ENCODE results near the gene KCTD12. TPM values are rescaled to one million over a fixed set of nuclear protein-coding genes. Genes with fewer than 3 reads are reported as not detected.

The KCTD12 gene
- polyA plus RNA-seq, 1 donor = 101 TPM

DNA sequence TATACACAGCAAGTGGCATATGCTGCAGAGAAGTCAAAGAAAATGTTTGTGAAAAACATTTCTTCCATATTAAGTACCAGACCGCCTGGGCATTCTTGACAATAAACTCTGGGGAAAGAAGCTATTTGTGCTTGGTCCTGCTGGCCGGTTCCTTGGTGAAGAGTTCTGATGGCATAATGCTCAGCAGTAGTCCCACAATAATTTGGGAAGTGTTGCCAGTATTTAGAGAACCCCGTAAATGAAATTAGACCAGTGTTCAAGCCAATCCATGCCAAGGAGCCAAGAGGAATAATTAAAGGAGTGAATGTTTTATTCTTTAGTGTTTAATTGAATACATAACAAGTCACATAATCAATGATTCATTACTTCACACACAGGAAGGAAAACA is 6.3 kb downstream of the KCTD12 start:
- no peak overlapping the region for H3K4me3 ChIP-seq (ENCODE audit: low read length)
- H3K27ac ChIP-seq (ENCODE audit: low read length) = no peak overlapping the region
- WGBS (ENCODE audit: insufficient coverage, low lambda C conversion rate) = no CpG with 5 or more reads among the region's 3 CpGs

DNA sequence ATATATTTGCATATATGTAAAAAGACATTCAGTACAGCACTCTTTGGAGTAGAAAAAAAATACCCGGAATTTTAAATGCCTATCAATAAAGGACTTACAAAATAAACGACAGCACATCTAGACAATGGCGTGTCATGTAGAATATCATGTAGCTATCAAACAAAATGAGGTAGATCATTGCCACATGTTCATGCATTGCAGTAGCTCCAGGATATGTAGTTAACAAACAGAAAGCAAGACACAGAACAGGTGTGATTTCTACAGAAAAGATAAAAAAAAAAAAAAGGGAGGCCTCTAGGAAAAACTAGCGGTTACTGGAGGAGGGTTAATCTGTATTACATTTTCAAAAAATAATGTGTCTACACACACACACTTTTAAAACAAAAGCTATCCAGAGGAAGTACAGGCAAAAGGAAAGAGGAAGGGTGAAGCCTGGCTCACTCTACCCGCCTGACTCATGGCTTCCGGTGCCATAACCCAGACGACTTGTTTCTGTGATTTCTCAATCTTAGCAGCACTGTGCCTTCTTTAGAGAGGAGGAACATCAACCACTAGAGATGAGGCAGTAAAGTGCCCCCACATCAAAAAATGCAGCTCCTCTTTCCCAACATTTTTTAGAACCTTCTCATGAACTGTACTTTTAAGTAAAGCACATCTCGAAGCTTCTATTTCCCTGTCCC is 6.9 kb downstream of the KCTD12 start:
- Histone ChIP-seq H3K4me3 (ENCODE audit: low read length) (no peak overlapping the region), H3K4me1 (ENCODE audit: control insufficient read depth, insufficient read depth, low read length) (no peaks in the 10 kb centered on the region), H3K27me3 (ENCODE audit: control insufficient read depth, insufficient read depth, low read length) (no peaks in the 10 kb centered on the region), H3K9me3 (ENCODE audit: control insufficient read depth, low read depth, low read length) (no peaks in the 10 kb centered on the region), H3K36me3 (ENCODE audit: control insufficient read depth, insufficient read depth, low read length) (peaks cover 6% of the 10 kb centered on the region), H3K27ac (ENCODE audit: low read length) (no peak overlapping the region)
- whole genome bisulfite sequencing (ENCODE audit: insufficient coverage, low lambda C conversion rate) = 80% methylated on average over 1 of the region's 8 CpGs
- DNase-seq = peak in 1 of 2 donors; percentile 43

More for the DNA sequence above, 6.3 kb downstream of the KCTD12 start:
- no peaks in the 10 kb centered on the region for H3K4me1 ChIP-seq (ENCODE audit: control insufficient read depth, insufficient read depth, low read length)
- H3K9me3 ChIP-seq (ENCODE audit: control insufficient read depth, low read depth, low read length) = no peaks in the 10 kb centered on the region
- peaks cover 6% of the 10 kb centered on the region for H3K36me3 ChIP-seq (ENCODE audit: control insufficient read depth, insufficient read depth, low read length)
- DNase-seq = no peak
- no peaks in the 10 kb centered on the region for H3K27me3 ChIP-seq (ENCODE audit: control insufficient read depth, insufficient read depth, low read length)

DNA sequence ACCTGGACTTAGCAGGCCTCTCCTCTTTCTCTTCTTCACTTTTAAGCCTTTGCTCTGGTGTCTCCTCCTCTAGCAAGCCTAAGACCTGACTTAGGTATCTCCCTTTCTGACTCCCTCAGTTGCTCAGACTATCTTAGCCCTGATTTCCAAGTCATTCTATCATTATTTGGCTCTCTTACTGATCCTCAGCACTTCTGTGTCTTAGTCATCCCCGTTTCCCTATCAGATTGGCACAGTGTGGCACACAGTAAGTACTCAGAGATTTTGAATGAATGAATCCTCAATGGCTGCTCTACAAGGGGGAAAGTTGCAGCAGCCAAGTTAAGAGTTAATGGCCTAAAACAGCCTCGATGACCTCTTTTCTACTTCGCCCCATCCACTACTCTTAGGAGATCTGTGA is 8.2 kb downstream of the KCTD12 start:
- Histone ChIP-seq H3K27ac (ENCODE audit: low read length) (no peak overlapping the region), H3K4me1 (ENCODE audit: control insufficient read depth, insufficient read depth, low read length) (no peaks in the 10 kb centered on the region), H3K9me3 (ENCODE audit: control insufficient read depth, low read depth, low read length) (no peaks in the 10 kb centered on the region), H3K27me3 (ENCODE audit: control insufficient read depth, insufficient read depth, low read length) (no peaks in the 10 kb centered on the region), H3K4me3 (ENCODE audit: low read length) (no peak overlapping the region), H3K36me3 (ENCODE audit: control insufficient read depth, insufficient read depth, low read length) (peaks cover 6% of the 10 kb centered on the region)
- no peak for DNase-seq
- no CpG with 5 or more reads among the region's 3 CpGs for WGBS (ENCODE audit: insufficient coverage, low lambda C conversion rate)

DNA sequence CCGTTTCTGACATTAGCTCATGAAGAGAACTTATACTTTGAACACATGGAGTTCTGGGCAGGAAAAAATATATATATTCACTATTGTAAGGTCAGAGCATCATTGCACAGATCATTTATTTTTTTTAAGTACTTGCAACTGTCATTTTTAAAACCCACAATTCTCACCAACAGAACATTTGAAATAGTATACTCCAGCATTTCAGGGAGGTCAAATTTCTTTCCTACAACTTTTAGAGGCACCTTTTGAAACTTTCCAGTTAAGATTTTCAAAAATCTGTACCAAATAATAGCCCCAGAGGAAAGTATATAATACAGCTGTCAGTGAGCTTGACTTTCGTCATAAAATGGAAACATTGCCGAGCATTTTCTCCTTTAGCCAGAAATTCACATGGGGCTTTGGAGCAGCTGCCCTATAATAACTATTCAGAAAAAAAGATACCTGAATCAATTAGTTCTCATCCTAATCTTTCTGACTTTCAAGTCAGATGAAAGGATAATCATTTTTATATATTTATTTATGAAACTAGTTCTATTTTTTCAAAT is 10.9 kb downstream of the KCTD12 start:
- H3K9me3 ChIP-seq (ENCODE audit: control insufficient read depth, low read depth, low read length) = no peaks in the 10 kb centered on the region
- no peak for DNase-seq
- no peak overlapping the region for H3K4me3 ChIP-seq (ENCODE audit: low read length)
- WGBS (ENCODE audit: insufficient coverage, low lambda C conversion rate) = 83% methylated on average over 2 of the region's 3 CpGs
- H3K4me1 ChIP-seq (ENCODE audit: control insufficient read depth, insufficient read depth, low read length) = no peaks in the 10 kb centered on the region
- no peak overlapping the region for H3K27ac ChIP-seq (ENCODE audit: low read length)
- H3K27me3 ChIP-seq (ENCODE audit: control insufficient read depth, insufficient read depth, low read length) = no peaks in the 10 kb centered on the region
- no peaks in the 10 kb centered on the region for H3K36me3 ChIP-seq (ENCODE audit: control insufficient read depth, insufficient read depth, low read length)

- no CpG with 5 or more reads among the region's 2 CpGs for WGBS (ENCODE audit: insufficient coverage, low lambda C conversion rate)
- Histone ChIP-seq H3K27ac (ENCODE audit: low read length) (no peak overlapping the region), H3K36me3 (ENCODE audit: control insufficient read depth, insufficient read depth, low read length) (no peaks in the 10 kb centered on the region), H3K4me3 (ENCODE audit: low read length) (no peak overlapping the region), H3K27me3 (ENCODE audit: control insufficient read depth, insufficient read depth, low read length) (no peaks in the 10 kb centered on the region), H3K4me1 (ENCODE audit: control insufficient read depth, insufficient read depth, low read length) (no peaks in the 10 kb centered on the region), H3K9me3 (ENCODE audit: control insufficient read depth, low read depth, low read length) (no peaks in the 10 kb centered on the region)
- DNase-seq = no peak
Observed at GRCh38 chr13:76874479-76874878, 11.7 kb downstream of the KCTD12 start.

GRCh38 chr13:76873445-76873844 is 12.8 kb downstream of the KCTD12 start:
- Histone ChIP-seq H3K4me3 (ENCODE audit: low read length) (no peak overlapping the region), H3K36me3 (ENCODE audit: control insufficient read depth, insufficient read depth, low read length) (no peaks in the 10 kb centered on the region), H3K27me3 (ENCODE audit: control insufficient read depth, insufficient read depth, low read length) (no peaks in the 10 kb centered on the region), H3K27ac (ENCODE audit: low read length) (no peak overlapping the region), H3K4me1 (ENCODE audit: control insufficient read depth, insufficient read depth, low read length) (no peaks in the 10 kb centered on the region), H3K9me3 (ENCODE audit: control insufficient read depth, low read depth, low read length) (no peaks in the 10 kb centered on the region)
- no peak for DNase-seq
- 62% methylated on average over 2 of the region's 2 CpGs for WGBS (ENCODE audit: insufficient coverage, low lambda C conversion rate)

DNA sequence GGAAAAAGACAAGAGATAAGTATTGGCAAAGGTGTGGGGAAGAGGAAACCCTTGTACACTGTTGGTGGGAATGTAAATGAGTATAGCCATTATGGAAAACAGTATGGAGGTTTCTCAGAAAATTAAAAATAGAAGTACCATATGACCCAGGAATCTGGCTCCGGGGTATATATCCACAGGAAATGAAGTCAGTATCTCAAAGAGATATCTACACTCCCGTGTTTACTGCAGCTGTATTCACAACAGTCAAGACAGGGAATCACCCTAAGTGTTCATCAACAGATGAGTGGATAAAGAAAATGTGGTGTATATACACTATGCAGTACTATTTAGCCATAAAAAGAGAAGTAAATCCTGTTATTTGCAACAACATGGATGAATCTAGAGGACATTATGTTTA is 13.5 kb downstream of the KCTD12 start:
- H3K27ac ChIP-seq (ENCODE audit: low read length) = no peak overlapping the region
- no peaks in the 10 kb centered on the region for H3K4me1 ChIP-seq (ENCODE audit: control insufficient read depth, insufficient read depth, low read length)
- no peaks in the 10 kb centered on the region for H3K27me3 ChIP-seq (ENCODE audit: control insufficient read depth, insufficient read depth, low read length)
- H3K9me3 ChIP-seq (ENCODE audit: control insufficient read depth, low read depth, low read length) = no peaks in the 10 kb centered on the region
- no CpG with 5 or more reads among the region's 2 CpGs for WGBS (ENCODE audit: insufficient coverage, low lambda C conversion rate)
- no peak overlapping the region for H3K4me3 ChIP-seq (ENCODE audit: low read length)
- DNase-seq = no peak
- H3K36me3 ChIP-seq (ENCODE audit: control insufficient read depth, insufficient read depth, low read length) = no peaks in the 10 kb centered on the region

DNA sequence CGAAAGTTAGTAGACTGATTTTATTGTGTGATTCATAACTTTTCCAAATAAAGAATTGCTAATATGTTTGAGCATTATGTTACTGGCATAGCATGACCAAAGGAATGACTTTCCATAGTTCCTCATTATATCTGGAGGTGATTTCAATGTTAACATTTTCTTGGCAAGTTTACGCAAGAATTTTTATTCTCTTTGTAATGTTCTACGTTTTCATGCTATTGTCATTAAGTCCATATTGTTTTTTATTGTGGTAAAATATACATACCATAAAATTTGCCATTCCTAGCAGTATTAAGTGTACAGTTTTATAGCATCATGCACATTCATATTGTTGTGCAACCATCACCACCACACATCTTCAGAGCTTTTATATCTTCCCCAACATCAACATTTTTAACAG is 14.8 kb downstream of the KCTD12 start:
- H3K27ac ChIP-seq (ENCODE audit: low read length) = no peak overlapping the region
- 94% methylated on average over 3 of the region's 3 CpGs for WGBS (ENCODE audit: insufficient coverage, low lambda C conversion rate)
- no peak for DNase-seq
- H3K27me3 ChIP-seq (ENCODE audit: control insufficient read depth, insufficient read depth, low read length) = no peaks in the 10 kb centered on the region
- no peak overlapping the region for H3K4me3 ChIP-seq (ENCODE audit: low read length)
- no peaks in the 10 kb centered on the region for H3K9me3 ChIP-seq (ENCODE audit: control insufficient read depth, low read depth, low read length)
- no peaks in the 10 kb centered on the region for H3K36me3 ChIP-seq (ENCODE audit: control insufficient read depth, insufficient read depth, low read length)
- no peaks in the 10 kb centered on the region for H3K4me1 ChIP-seq (ENCODE audit: control insufficient read depth, insufficient read depth, low read length)

GRCh38 chr13:76868371-76868770 is 17.8 kb downstream of the KCTD12 start:
- H3K4me1 ChIP-seq (ENCODE audit: control insufficient read depth, insufficient read depth, low read length) = no peaks in the 10 kb centered on the region
- no peaks in the 10 kb centered on the region for H3K36me3 ChIP-seq (ENCODE audit: control insufficient read depth, insufficient read depth, low read length)
- H3K9me3 ChIP-seq (ENCODE audit: control insufficient read depth, low read depth, low read length) = no peaks in the 10 kb centered on the region
- no peaks in the 10 kb centered on the region for H3K27me3 ChIP-seq (ENCODE audit: control insufficient read depth, insufficient read depth, low read length)
- H3K27ac ChIP-seq (ENCODE audit: low read length) = no peak overlapping the region
- DNase-seq = no peak
- no peak overlapping the region for H3K4me3 ChIP-seq (ENCODE audit: low read length)

DNA sequence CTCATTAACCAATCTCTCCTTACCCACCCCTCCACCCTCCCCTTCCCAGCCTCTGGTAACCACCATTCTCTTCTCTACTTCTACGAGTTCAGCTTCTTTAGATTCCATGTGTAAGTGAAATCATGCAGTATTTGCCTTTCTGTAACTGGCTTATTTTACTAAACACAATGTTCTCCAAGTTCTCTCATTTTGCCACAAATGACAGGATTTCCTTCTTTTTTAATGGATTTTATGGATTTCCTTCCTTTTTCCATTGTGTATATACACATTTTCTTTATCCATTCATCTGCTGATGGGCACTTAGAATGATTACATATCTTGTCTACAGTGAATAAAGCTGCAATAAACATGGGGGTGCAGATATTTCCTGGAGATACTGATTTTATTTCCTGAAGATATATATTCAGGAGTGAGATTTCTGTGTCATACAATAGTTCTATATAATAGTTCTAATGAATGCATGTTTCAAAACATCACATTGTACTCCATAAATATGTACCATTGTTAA is 20.2 kb downstream of the KCTD12 start:
- WGBS (ENCODE audit: insufficient coverage, low lambda C conversion rate) = 60% methylated on average over 1 of the region's 1 CpG
- DNase-seq = no peak
- H3K9me3 ChIP-seq (ENCODE audit: control insufficient read depth, low read depth, low read length) = no peaks in the 10 kb centered on the region
- no peaks in the 10 kb centered on the region for H3K4me1 ChIP-seq (ENCODE audit: control insufficient read depth, insufficient read depth, low read length)
- no peaks in the 10 kb centered on the region for H3K36me3 ChIP-seq (ENCODE audit: control insufficient read depth, insufficient read depth, low read length)
- H3K27me3 ChIP-seq (ENCODE audit: control insufficient read depth, insufficient read depth, low read length) = no peaks in the 10 kb centered on the region
- H3K4me3 ChIP-seq (ENCODE audit: low read length) = no peak overlapping the region
- H3K27ac ChIP-seq (ENCODE audit: low read length) = no peak overlapping the region

DNA sequence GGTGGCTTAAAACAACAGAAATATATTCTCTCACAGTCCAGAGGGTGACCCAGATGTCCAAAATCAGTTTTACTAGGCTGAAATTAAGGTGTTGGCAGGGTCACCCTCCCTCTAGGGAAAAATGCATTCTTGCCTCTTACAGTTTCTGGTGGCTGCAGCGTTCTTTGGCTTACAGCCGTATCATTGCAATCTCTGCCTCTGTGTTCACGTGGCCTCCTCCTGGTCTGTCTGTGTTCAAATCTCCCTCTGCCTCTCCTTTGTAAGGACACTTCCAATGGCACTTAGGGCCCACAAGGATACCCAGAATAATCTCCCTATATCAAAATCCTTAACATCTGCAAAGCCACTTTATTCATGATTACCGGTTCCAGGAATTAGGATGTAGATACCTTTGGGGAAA is 21.1 kb downstream of the KCTD12 start:
- no peaks in the 10 kb centered on the region for H3K36me3 ChIP-seq (ENCODE audit: control insufficient read depth, insufficient read depth, low read length)
- H3K4me3 ChIP-seq (ENCODE audit: low read length) = no peak overlapping the region
- H3K27me3 ChIP-seq (ENCODE audit: control insufficient read depth, insufficient read depth, low read length) = no peaks in the 10 kb centered on the region
- H3K9me3 ChIP-seq (ENCODE audit: control insufficient read depth, low read depth, low read length) = no peaks in the 10 kb centered on the region
- WGBS (ENCODE audit: insufficient coverage, low lambda C conversion rate) = no CpG with 5 or more reads among the region's 4 CpGs
- H3K4me1 ChIP-seq (ENCODE audit: control insufficient read depth, insufficient read depth, low read length) = no peaks in the 10 kb centered on the region
- H3K27ac ChIP-seq (ENCODE audit: low read length) = no peak overlapping the region
- DNase-seq = no peak

Measured in large intestine (tissue), 3 donors.